SKM-1 treated with dmso at 0.1 percent for 144 hours (cell line): ENCODE data around the gene KIAA0232.

Experiments used
- DNase-seq: peaks from one replicate; lab custom pipeline; 2025; ENCODE audit not compliant: unreplicated experiment; lab: John Stamatoyannopoulos, UW

Gene KIAA0232

DNA sequence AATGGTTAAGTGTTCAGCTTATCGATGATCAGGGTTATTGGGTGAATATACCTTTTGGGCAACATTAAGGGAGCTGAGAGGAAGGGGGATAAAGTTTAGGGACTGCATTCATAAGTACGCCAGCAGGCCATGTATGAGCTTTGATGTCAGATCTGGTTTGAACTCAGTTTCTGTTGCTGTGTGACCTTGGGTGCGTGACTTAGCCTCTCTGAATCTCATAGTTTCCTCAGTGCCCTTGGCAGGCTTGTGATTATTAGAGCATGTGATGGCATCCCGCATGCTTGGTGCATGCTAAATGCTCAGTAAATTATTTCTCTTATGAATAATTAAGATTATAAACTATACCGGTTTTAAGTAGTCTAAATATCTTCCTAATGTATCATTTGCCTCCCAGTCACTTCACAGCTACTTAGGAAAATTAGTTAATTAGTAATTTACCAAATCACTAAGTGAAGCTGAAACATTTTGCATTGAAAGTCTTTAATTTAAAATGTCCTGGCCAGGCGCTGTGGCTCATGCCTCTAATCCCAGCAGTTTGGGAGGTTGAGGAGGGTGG is 130.9 kb downstream of the KIAA0232 start:
- no peak for DNase-seq

DNA sequence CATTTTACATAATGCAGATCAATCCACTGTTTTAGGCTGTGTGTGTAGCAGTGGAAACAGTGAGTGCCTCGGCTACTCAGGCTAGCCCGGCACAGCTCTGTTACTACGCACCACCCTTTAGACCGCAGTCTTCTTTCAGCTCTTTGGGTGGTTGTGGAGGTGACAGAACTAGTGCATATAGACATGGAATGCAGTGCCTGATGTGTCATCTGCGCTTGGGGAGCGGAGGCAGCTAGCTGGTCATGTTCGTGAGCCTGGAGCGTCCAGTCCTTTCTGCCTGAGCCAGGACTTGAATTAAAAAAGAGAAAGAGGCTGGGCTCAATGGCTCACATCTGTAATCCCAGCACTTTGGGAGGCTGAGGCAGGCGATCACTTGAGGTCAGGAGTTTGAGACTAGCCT is 131.9 kb downstream of the KIAA0232 start:
- no peak for DNase-seq

DNA sequence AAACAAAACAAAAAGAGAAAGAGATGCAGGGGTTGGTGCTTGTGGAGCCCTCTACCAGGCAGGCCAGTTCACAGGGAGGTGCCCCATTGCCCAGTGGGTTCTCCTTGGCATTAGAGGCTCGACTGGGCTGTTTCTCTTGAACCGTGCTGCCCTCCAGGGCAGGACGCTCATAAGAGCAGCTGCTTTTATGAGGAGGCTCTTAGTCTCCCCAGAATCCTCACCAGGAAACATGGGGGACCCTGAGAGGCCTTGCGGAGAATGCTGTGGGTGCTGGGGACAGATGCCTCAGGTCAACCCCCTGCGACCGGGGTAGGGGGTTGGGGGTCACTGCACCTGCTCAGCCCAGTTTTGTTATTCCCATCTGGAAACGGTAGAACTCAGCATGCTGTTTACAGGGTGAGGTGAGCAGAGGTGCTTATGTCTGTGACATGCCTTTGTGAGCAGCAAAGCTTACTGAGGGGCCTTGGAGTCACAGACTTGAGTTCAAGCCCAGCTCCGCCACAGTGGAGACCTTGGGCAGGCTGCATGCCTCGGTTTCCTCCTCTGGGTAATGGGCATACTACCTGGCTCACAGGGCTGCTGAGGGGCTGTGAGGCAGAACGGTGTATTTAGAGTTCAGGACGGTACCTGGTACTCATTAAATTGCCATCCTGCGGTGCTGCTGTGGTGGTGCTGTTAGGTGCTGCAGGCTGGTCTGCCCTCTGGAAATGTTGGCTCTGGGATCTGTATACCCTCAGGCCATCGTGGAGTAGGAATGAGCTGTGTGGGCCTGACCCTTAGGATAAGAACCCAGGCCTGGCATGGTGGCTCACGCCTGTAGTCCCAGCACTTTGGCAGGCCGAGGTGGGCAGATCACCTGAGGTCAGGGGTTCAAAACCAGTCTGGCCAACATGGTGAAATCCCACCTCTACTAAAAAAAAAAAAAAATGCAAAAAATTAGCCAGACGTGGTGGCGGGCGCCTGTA is 132.8 kb downstream of the KIAA0232 start:
- DNase-seq = no peak

DNA sequence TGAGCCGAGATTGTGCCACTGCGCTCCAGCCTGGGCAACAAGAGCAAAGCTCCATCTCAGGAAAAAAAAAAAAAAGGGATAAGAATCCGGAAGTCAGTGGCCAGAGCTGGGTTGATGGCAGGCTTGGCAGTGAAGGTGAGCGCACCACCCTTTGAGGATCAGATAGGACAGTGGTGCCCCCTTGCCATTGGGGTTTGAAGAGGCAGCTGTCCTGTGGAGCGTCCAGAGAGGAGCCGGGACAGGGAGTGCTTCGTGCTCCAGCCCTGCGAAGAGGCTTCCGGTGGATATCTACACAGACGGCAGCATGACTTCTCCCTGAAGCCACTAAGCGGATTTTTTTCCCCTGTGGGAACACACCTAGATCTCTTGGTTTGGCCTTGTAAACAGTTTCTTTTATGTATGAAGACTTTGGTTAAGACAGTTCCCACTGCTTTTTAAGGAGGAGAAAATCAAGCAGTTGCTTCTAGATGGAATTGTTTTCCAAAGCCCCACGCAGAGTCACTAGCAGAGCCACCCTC is 133.6 kb downstream of the KIAA0232 start:
- DNase-seq = no peak

DNA sequence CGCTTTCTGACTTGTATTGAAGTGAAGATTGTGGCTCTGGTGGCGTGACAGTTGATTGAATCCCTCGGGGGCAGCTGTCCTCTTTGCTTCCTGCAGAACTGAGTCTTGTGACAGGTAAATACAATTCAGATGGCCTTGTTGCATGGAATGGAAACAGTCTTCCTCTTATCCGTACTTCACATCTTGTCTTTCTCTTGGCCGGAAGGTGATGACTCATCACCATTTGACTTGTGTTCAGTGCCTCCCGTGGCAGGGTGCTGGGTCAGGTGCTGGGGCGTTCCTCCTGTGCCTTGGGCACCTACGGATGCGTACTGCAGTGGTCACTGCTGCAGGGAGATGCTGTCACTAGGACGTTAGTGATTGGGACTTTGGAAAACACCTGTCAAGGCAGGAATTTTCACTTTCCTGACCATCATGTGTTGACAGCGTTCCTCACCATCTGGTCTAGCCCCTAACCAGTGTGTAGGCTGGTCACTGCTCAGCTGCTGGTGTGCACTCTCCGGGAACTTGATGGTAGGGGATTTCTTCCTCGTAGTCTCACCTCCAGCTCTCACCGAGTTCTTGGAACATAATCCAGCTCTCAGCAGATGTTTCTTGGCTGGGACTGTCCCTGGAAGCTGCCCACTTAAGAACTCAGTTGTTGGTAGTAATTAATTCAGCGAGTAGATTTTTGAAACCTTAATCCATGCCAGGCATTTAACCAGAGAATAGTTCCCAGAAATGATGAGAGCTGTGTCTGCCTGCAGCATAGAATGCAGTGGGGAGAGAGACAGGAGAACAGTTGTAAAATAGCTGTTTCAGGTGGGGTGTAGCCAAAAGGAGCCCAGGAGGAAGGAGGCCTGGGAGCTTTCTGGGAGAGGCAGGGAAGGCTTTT is 134.3 kb downstream of the KIAA0232 start:
- no peak for DNase-seq

DNA sequence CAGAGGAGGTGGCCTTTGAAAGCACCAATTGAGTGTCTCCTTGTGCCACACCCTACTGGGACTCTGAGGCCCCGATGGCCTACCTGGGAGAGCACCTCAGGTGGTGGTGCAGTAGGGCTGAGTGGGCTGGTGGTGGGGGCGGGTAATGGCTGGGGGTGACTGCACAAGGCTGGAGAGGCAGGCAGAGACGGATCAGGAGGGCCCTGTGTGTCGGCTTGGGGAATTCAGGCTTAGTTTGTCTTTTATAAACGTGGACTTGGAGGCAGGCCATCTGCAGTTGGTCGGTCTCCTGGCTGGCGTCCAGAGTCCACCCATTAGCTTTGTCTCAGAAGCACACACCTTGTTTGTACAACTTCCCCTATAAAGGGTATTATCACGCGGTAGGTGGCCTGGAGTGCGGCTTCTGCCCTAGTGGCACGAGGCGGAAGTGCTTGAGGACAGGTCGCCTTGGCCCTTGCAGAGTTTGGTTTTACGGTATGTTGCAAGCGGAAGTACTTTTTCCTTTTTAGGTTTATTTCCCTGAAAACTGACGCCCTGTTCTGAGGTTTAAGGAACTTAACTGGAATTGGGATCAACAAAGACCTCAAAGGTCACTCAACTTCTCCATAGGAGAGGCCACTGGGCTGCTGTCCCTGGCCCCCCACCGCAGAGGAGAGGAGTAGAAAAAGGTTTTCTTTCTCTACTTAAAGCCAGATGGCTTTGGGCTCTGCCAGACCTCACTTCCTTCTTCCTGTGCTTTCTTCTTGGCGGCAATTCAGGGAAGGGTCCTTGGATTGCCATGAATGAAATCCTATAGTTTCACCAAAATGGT is 135.1 kb downstream of the KIAA0232 start:
- peak; percentile 96 for DNase-seq

DNA sequence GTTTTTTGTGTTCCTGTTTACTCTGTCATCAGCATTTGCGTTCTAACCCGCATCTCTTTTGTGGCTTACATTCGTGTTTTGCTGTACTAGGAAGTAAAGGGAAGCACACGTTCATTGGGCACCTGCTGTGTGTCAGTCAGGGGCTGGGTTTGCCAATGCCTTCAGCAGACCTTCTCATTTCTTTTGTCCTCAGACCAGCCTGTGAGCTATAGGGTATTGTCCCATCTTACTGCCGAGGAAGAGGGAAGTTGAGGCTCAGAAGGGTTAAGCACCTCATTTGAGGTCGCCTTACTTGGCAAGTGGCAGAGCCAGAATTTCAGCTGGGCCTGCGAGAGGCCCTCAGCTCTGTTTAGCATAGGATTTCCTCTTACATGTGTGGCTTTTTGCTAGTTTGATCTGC is 135.8 kb downstream of the KIAA0232 start:
- DNase-seq = peak; percentile 78

DNA sequence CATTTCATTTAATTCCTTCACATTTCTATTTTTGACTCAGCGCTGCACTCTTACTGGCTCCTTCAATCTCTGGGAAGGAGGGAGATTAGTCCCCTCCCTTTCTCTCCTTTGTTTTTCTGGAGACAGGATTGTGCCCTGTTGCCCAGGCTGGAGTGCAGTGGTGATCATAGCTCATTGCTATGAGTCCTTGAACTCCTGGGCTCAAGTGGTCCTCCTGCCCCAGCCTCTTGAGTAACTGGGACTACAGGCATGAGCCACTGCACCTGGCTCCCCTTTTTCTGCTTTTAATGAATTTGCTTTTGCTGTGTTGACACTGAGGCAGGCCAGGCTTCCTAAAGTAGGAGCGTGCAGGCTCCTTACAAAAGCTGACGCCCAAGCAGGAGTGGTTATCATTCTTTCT is 137.6 kb downstream of the KIAA0232 start:
- DNase-seq = no peak

DNA sequence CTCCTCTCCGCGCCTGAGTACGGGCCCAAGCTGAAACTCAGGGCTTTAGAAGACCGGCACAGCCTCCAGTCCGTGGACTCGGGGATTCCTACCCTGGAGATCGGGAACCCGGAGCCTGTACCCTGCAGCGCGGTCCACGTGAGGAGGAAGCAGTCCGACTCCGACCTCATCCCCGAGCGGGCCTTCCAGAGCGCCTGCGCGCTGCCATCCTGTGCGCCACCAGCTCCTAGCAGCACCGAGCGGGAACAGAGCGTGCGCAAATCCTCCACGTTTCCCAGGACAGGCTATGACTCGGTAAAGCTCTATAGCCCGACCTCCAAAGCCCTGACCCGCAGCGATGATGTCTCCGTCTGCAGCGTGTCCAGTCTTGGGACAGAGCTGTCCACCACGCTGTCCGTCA is 141.0 kb downstream of the KIAA0232 start:
- DNase-seq = no peak

DNA sequence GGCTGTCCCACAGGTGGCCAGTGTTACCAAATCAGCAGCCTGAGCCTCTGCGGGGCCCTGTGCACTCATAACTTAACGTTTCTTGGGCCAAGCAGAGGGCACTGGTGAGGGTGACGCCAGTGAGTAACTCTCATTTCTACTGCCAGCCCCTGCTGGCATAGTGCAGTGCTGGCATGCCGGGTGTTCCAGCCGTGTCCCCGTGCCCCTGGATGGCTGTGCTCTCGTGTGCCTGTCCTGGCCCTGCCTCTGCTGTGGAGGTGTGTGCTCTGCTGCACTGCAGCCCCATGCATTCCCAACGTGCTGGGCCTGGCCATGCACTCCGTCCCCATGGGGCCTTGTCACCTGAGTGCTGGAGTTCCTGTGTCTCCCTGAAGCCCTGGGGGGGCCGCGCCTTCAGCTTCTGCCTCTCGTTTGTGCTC is 141.8 kb downstream of the KIAA0232 start:
- DNase-seq = no peak

DNA sequence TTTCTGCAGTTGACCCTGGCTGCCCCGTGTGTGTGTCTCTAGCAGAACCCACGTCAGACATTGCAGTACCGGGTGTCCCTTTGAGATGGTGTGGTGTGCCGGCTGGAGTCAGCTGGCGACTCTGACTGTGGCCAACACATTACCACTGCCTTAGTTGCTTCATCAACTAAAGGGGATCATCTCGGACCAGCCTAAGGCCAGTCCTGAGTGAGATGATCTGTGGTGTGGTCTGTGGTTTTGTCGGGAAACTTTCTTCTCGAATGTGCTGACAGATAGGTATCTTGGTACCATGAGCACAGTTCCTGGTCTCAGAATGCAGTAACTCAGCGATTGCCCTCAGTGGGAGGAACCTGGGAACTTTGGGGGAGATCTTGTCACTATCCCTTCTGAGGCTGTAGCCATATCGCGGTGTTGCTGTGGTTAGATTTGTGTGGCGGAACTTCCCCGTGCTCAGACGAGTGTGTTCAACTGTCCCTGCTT is 142.9 kb downstream of the KIAA0232 start:
- DNase-seq = peak; percentile 93

DNA sequence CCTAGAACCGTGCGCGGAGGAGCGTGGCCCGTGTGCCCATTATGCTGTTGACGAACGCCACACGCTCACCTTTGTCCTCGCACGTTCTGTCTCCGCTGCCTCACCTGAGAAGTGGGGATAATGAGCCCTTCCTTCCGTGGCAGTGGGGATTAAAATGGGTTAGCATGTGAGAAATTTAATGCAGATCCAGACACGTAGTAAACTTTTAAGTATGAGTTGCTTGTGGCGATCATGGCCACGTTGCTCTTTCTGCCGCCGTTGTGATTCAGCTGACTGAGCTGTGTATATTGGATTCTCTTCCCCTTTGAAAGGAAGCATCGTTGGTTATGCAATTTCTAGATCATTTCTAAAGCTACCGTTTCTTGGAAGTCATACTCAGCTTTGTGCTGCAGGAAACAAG is 143.6 kb downstream of the KIAA0232 start:
- DNase-seq = peak; percentile 94

DNA sequence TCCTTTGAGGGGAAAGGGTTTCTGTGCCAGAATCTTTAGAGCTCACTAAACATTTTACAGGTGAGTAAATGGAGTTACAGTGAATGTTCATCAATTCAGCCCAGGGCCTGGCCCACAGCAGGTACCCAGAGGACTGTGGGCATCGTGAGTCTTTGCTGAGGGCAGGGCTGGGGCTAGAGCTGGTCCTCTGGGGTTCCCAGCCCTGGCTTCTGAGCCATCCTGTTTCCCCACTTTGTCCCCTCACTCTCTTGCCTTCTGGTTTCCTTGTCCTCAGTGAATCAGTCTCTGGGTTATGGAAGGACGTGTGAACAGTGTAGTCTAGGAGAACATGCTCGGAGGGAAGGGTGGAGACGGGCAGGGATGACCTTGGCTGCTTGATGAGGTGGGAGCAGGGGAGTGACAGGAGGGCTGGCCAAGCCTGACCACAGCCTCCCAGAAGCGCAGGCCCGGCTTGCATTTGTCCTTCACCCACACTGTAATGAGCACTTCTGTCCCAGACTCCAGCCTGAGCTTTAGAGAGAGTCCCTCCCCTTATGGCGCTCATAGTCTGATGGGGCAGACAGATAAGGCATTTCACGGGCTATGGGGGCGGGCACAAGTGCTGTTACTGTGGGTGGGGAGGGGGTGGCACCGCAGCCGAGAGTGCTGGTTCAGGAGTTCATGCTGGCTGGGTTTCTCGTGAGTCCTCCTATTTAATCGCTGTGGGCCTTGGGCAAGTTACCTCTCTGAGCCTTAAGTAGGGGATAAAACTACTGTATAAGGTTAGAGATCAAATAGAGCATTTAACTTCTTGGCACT is 144.4 kb downstream of the KIAA0232 start:
- no peak for DNase-seq

DNA sequence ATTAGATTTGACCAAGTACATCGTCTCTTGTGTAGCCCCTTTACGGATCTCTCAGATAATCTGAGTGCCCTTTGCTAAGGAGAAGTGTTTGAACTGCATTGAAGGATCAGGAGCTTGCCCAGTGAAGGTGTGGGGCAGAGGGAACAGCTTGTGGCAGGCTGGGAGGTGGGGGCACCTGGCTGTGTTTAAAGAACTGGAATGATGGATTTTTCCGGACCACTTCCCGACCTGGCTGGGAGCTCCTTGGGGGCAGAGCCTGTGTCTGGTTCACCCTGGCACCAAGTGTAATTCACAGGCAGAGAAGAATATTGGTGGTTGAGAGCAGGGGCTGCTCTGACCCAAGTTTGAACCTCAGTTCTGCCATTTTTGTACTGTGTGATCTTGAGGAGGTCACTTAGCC is 145.6 kb downstream of the KIAA0232 start:
- no peak for DNase-seq

DNA sequence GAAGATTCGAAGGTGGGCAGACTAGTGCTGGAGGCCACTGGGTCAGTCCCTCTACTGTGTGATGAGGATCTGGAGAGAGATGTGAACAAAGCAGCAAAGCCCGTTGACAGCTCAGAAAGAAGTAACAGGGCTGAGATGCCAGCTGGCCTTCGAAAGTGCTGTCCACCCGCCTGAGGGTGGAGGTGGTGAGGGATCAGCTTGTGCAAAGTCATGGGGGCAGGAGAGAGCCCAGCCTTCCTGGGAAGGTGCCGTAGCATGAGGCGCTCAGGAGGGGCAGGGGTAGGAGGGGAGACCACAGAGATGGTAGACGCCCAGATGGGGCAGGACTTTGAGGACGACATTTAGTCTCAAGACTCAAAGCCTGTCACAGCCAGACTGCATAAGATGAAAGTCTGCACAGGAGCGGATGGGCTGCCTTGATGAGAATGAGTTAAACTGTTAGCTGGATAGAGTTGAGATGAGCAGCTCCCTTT is 146.8 kb downstream of the KIAA0232 start:
- DNase-seq = no peak

DNA sequence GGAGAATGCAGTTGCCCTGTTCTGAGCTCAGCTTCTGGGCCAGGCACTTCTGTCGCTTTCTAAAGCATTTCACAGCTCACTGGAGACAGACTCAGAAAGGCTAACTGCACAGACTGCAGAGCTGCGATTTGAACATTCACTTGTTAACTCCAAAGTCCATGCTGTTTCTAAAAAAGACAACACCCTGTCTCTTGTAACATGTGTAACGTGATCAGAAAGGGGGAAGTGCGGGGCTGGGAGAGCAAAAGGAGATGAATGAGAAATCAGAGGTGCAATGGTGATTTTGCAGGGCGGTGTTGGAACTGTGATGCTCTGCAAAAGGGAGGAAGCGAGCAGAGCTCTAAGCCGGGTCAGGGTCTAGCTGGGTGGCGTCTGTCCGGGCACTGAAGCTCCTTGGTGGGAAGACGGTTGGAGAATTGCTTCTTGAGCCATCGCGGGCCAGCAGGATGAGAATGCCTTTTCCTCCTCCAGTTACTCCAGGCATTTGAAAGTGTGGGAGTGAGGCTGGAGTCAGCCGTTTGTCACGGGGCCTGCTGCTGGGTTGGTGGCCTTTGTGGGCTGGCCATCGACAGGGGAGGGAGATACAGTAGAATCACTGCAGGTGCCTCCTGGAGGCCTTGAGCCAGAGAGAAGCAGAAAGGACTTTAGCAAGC is 147.4 kb downstream of the KIAA0232 start:
- peak; percentile 33 for DNase-seq

DNA sequence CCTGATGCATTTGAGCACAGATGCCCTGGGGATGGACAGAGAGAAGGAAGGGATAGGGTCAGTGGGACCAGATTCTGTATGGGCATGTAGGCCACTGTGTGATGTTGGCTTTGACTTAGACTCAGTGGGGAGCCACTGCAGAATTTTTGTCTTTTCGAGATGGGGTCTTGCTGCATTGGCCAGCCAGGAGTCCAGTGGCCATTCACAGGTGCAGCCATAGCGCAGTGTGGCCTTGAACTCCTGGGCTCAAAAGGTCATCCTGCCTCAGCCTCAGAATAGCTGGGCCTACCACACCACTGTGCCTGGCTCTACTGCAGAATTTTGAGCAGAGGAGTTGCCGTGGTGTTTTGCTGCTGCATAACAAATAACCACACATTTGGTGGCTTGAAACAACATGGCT is 149.9 kb downstream of the KIAA0232 start:
- no peak for DNase-seq

DNA sequence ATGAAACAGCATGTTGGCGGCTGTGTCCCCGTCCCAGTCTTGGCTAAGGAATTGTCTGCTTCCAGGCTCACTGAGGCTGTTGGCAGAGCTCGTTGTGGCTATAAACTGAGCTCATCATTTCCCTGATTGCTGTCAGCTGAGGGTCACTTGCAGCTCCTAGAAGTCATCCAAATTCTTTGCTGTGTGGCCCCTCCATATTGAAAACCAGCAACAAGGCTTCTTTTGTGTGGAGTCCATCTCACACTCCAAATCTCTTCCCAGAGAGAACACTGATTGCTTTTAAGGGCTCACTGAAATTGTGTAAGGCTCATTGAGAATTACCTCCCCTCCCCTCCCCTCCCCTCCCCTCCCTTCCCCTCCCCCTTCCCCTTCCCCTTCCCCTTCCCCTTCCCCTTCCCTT is 150.4 kb downstream of the KIAA0232 start:
- DNase-seq = no peak
